ENCODE measurements around the gene HOXA3. TPM values are rescaled to one million over a fixed set of nuclear protein-coding genes. Genes with fewer than 3 reads are reported as not detected.

HOXA3 gene
- total and polyA plus RNA-seq, 4 donors: 6.2 to 36.9 (median 19.0) TPM

DNA sequence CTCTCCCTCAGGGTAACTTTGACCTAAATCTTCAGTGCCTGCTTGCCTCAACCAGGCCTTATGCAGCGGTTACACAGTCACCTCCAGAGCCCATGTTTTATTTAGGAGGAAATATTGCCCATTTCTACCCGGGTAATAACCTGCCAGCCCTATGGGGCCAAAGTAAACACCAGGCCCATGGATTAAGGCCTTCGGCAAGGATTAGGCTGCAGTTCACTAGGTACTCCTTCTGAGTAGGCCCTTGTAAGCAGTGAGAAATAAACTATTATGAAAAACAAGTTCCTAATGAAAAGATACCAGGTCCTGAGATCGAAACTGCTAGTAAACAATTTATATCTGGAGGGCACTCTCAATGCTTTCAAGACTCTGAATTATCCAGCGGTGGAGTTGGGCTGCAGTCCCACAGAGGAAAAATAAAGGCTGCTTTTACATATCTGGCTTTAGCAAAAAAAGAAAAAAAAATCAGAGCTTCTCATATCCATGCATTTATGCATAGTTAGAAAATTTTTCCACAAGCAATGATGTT lies 25.5 kb upstream of the HOXA3 start:
- Histone ChIP-seq H3K27ac (ENCODE audit: low read depth, low read length) (peak overlapping the region; percentile 85), H3K4me3 (ENCODE audit: low read depth, low read length) (peak overlapping the region; percentile 38), H3K9me3 (ENCODE audit: control insufficient read depth, insufficient read depth, low read length) (no peaks in the 10 kb centered on the region), H3K36me3 (ENCODE audit: control insufficient read depth, insufficient read depth, low read length) (peaks cover under 1% of the 10 kb centered on the region), H3K4me1 (ENCODE audit: control insufficient read depth, insufficient read depth, low read length) (peaks cover 65% of the 10 kb centered on the region), H3K27me3 (ENCODE audit: control insufficient read depth, insufficient read depth, low read length) (peaks cover 90% of the 10 kb centered on the region)
- no peak for DNase-seq (ENCODE audit: low read depth in 4 of 6, low spot score in 6 of 6)
- WGBS (ENCODE audit: insufficient coverage): 79% methylated on average over 2 of the region's 5 CpGs

DNA sequence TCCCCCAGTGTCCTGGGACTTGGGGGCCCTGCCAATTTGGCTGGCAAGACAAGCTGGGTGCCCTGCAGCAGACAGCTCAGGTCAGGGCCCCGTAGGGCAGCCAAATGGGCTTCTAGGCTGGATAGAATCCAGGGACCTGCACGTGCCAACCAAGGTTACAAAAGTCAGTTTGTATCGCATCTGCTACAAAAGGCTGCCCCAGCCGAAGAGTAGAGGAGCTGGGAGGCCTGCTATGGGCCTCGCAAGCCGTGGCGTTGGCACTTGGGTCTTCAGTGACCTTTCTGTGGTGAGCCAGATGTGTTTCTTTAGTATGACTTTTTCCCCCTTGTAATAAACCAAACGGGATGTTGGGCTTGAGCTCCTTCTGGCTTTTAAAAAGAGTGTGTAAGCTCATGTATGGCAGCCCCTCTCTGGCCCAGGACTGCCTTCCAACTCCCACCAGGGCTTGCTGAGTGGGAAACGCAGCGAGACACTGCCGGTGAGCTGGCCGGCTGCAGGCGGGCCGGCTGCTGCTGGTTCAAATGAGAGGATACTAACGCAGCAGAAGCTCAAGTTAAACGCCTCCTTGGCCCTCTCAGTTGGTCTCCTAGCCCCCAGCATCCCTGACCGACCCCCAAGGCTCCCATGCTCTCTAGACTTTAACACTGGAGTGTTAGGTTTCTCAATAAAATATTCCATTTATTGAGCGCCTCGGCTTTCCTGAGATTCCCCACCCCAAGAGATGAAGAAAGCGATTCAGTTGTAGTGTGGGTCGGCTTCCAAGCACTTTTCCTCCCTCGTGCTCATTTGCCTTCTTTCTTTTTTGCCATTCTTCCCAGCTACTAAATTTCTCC lies 24.8 kb upstream of the HOXA3 start:
- Histone ChIP-seq H3K27me3 (ENCODE audit: control insufficient read depth, insufficient read depth, low read length) (peaks cover 90% of the 10 kb centered on the region), H3K9me3 (ENCODE audit: control insufficient read depth, insufficient read depth, low read length) (no peaks in the 10 kb centered on the region), H3K27ac (ENCODE audit: low read depth, low read length) (peak overlapping the region; percentile 85), H3K4me3 (ENCODE audit: low read depth, low read length) (peak overlapping the region; percentile 38), H3K4me1 (ENCODE audit: control insufficient read depth, insufficient read depth, low read length) (peaks cover 68% of the 10 kb centered on the region), H3K36me3 (ENCODE audit: control insufficient read depth, insufficient read depth, low read length) (peaks cover 6% of the 10 kb centered on the region)
- WGBS (ENCODE audit: insufficient coverage): 65% methylated on average over 14 of the region's 22 CpGs
- DNase-seq (ENCODE audit: low read depth in 4 of 6, low spot score in 6 of 6): no peak

DNA sequence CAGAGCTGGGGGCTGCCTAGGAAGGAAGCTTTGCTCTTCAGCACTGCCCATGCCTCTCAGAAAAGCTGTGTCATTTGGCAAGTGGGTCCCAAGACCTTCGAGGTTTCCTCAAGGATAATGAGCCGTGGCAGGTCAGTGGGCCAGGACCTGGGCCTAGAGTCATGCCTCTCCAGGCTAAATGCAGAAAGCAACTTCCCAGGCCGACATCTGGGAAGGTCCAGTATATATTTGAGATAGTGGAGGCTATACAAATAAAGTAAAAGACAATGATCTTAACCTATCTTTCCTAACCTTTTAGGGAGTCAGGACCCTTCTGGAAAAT lies 24.1 kb upstream of the HOXA3 start:
- 50% methylated on average over 2 of the region's 3 CpGs for WGBS (ENCODE audit: insufficient coverage)
- H3K27ac ChIP-seq (ENCODE audit: low read depth, low read length): peak overlapping the region; percentile 85
- no peaks in the 10 kb centered on the region for H3K9me3 ChIP-seq (ENCODE audit: control insufficient read depth, insufficient read depth, low read length)
- peak overlapping the region; percentile 4 for H3K4me3 ChIP-seq (ENCODE audit: low read depth, low read length)
- H3K36me3 ChIP-seq (ENCODE audit: control insufficient read depth, insufficient read depth, low read length): peaks cover 9% of the 10 kb centered on the region
- H3K27me3 ChIP-seq (ENCODE audit: control insufficient read depth, insufficient read depth, low read length): peaks cover 90% of the 10 kb centered on the region
- DNase-seq (ENCODE audit: low read depth in 4 of 6, low spot score in 6 of 6): no peak
- H3K4me1 ChIP-seq (ENCODE audit: control insufficient read depth, insufficient read depth, low read length): peaks cover 69% of the 10 kb centered on the region

DNA sequence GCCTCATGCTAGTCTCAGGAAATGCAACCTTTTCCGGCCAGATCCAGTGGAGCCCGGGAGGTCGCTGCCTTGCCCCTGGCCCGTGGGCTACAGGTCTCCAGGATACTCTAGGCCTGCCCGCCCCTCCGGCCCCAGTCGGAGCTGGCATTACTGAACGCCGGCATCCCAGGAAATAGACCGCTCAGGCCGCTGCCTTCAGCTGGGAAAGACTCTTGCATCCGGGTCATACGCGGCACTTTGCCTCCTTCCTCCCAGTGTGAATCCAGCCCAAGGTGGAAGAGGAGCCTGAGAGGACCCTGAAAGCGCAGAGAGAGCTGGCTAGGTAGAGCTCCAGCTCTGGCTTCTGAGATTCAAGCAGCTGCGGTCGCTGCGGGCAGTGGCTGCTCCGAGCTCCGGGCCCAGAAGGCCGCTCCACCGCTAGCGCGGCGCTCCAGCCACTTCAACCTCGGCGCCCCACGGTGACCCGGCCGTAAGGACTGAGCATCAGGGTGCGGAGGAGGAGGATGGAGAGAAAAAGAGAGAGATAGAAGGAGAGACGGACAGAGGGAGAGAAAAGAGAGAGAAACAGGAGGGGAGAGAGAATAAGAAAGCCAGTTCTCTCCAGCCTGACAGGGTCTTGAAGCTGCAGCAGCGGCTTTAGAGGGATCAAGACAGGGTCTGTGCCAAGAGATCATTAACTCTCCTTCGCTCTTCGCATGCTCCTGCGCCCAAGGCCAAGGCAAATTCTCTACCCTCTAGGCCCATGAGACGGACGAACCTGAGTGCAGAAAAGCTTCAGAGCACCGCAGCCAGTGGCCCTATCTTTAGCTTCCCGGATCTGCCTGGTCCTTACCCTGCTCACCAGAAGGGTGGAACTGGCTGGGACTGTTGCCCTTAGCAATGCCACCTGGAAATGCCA lies 23.5 kb upstream of the HOXA3 start:
- Histone ChIP-seq H3K27ac (ENCODE audit: low read depth, low read length) (peak overlapping the region; percentile 85), H3K36me3 (ENCODE audit: control insufficient read depth, insufficient read depth, low read length) (peaks cover 12% of the 10 kb centered on the region), H3K4me3 (ENCODE audit: low read depth, low read length) (peak overlapping the region; percentile 4), H3K9me3 (ENCODE audit: control insufficient read depth, insufficient read depth, low read length) (no peaks in the 10 kb centered on the region), H3K4me1 (ENCODE audit: control insufficient read depth, insufficient read depth, low read length) (peaks cover 72% of the 10 kb centered on the region), H3K27me3 (ENCODE audit: control insufficient read depth, insufficient read depth, low read length) (peaks cover 92% of the 10 kb centered on the region)
- DNase-seq (ENCODE audit: low read depth in 4 of 6, low spot score in 6 of 6): no peak
- WGBS (ENCODE audit: insufficient coverage): 46% methylated on average over 39 of the region's 40 CpGs

DNA sequence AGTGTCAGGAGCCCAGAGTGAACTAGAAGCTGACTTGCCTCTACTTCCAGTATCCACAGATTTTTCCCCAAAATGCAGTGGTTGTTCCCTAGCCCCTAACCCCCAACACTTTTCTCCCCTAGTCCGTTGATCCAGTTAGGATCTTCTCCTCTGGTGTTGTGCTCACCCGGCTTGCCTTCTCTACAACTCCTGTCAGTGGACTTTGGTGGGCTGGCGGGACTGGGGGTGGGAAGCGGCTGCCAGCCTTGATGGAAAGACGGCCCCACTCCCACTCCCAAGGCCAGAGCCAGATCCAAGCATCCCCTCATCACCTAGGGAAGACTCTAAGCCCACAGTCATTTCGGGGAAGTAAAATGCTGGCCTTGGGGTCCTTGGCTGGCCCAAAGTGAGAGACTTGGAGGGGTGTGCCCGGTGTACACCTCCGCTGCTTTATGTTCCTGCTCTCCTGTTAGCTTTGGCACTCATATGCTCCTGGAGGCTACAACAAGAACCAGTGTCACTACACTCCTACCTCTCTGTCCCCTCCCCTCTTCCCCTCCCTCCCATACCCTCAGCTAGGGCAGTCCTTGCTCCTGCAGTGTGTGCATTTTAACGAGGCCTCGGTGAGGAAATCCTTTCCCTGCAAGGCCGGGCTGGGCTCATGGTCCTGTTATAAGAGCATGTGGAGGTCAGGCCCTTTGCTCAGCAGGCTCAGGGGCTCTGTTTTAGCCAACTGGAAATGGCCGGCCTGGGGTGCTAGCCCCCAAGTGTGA lies 22.7 kb upstream of the HOXA3 start:
- no peaks in the 10 kb centered on the region for H3K9me3 ChIP-seq (ENCODE audit: control insufficient read depth, insufficient read depth, low read length)
- H3K27me3 ChIP-seq (ENCODE audit: control insufficient read depth, insufficient read depth, low read length): peaks cover 90% of the 10 kb centered on the region
- H3K4me3 ChIP-seq (ENCODE audit: low read depth, low read length): peak overlapping the region; percentile 4
- WGBS (ENCODE audit: insufficient coverage): 49% methylated on average over 9 of the region's 12 CpGs
- DNase-seq (ENCODE audit: low read depth in 4 of 6, low spot score in 6 of 6): no peak
- H3K4me1 ChIP-seq (ENCODE audit: control insufficient read depth, insufficient read depth, low read length): peaks cover 64% of the 10 kb centered on the region
- H3K36me3 ChIP-seq (ENCODE audit: control insufficient read depth, insufficient read depth, low read length): peaks cover 12% of the 10 kb centered on the region
- H3K27ac ChIP-seq (ENCODE audit: low read depth, low read length): peak overlapping the region; percentile 85

DNA sequence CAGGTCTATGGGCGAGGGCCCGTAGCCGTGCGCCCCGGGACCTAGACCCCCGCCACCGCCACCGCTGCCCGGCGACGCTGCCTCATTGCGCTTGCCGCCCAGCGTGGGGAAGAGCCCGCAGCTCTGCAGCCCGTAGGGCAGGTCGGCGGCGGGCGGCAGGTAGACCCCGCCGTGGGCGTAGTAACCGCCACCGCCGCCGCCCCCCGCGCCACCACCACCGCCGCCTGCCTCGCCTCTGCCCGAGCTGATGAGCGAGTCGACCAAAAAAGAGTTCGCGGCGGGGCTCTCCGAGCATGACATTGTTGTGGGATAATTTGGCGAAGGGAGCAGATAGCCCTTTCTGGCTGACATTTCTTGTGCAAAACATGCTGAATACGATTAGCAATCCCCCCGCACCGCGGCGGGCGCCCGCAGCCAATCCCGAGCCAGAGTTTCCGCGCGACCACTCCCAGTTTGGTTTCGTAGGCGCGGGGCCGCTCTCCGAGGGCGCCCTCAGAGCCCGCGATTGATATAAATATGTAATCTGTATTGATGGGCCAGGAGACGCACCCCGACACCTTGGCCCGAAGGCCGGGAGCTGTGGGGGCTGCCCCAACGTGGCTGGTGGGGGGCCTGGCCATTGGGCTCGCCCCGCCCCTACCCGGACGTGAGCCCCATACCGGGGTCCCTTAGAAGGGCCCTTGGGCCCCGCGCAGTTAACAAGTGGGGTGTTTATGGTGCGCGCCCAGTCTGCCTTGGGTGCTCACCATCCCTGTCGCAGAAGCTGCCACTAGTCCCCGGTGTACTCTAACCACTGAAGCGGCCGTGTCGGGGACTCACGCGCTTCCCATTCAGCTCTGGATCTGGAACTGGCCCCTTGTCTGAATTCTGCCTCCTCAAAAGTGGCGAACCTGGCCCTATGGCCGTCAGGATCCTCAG lies 21.8 kb upstream of the HOXA3 start, which contains the start of gene HOXA10:
Gene HOXA10, minus strand, starts transcription at position 365 of the 918 bp plus-strand sequence. Its CDS starts 14 bp downstream, at position 351.
- Histone ChIP-seq H3K27ac (ENCODE audit: low read depth, low read length) (peak within 1 kb of the TSS; percentile 99), H3K4me1 (ENCODE audit: control insufficient read depth, insufficient read depth, low read length) (peaks cover 64% of the 10 kb centered on the region), H3K9me3 (ENCODE audit: control insufficient read depth, insufficient read depth, low read length) (no peaks in the 10 kb centered on the region), H3K27me3 (ENCODE audit: control insufficient read depth, insufficient read depth, low read length) (peaks cover 88% of the 10 kb centered on the region), H3K4me3 (ENCODE audit: low read depth, low read length) (peak within 1 kb of the TSS; percentile 63), H3K36me3 (ENCODE audit: control insufficient read depth, insufficient read depth, low read length) (peaks cover 13% of the 10 kb centered on the region)
- WGBS (ENCODE audit: insufficient coverage): 4% methylated on average over 82 of the region's 82 CpGs
- no peak for DNase-seq (ENCODE audit: low read depth in 4 of 6, low spot score in 6 of 6)

DNA sequence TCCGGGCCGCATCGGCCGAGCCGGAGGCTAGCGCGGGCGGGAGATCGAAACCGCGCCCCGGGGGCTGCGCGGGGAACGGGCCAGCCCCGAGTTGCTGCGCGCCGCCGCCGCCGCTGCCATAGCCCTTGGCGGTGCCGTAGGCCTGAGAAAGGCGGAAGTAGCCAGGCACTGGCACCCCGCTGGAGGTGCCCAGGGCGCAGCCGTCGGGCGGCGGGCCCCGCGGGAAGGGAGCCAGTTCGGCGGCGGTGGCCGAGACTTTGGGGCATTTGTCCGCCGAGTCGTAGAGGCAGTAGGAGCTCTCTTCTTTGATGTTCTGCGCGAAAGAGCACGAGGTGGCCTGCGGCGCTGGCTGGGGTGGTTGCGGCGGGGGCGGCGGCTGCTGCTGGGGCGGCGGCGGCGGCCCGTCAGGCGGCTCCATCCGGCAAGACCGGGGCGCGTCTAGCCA lies 21.1 kb upstream of the HOXA3 start:
- Histone ChIP-seq H3K4me1 (ENCODE audit: control insufficient read depth, insufficient read depth, low read length) (peaks cover 68% of the 10 kb centered on the region), H3K27me3 (ENCODE audit: control insufficient read depth, insufficient read depth, low read length) (peaks cover 85% of the 10 kb centered on the region), H3K27ac (ENCODE audit: low read depth, low read length) (peak overlapping the region; percentile 99), H3K36me3 (ENCODE audit: control insufficient read depth, insufficient read depth, low read length) (peaks cover 17% of the 10 kb centered on the region), H3K4me3 (ENCODE audit: low read depth, low read length) (peak overlapping the region; percentile 63), H3K9me3 (ENCODE audit: control insufficient read depth, insufficient read depth, low read length) (no peaks in the 10 kb centered on the region)
- DNase-seq (ENCODE audit: low read depth in 4 of 6, low spot score in 6 of 6): no peak
- under 1% methylated on average over 59 of the region's 59 CpGs for WGBS (ENCODE audit: insufficient coverage)

DNA sequence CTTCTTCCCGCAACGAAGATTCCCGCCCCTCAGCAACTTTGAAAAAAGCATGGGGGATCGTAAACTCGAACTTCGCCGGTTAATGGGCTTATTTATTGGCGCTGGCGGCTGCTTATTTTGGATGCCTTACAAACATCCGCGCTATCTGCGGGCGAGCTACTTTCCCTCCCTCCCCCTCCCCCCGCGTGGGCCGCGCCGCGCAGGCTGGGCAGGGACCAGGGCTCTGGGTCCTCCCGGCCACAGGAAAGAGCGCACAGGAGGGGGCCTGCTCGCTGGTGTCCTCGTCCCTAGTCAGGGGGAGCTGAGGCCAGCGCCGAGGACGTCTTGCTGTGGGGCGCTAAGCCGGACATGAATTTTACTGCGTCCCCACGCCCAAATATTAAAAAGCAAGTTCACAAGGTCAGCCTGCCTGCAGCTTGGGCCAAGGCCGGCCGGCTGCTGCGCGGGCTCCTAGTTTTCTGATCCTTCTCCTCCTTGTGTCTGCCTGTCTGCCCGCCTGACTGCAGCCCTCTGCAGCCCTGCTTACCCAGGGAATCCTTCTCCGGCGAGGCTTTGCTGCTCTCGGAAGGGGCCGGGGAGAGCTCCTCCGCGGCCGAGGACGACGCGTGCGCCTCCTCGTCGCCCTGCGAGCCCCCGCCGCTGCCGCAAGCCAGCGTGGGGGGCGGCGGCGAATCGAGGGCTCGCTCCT lies 20.6 kb upstream of the HOXA3 start:
- Histone ChIP-seq H3K27ac (ENCODE audit: low read depth, low read length) (peak overlapping the region; percentile 99), H3K9me3 (ENCODE audit: control insufficient read depth, insufficient read depth, low read length) (no peaks in the 10 kb centered on the region), H3K36me3 (ENCODE audit: control insufficient read depth, insufficient read depth, low read length) (peaks cover 17% of the 10 kb centered on the region), H3K27me3 (ENCODE audit: control insufficient read depth, insufficient read depth, low read length) (peaks cover 79% of the 10 kb centered on the region), H3K4me3 (ENCODE audit: low read depth, low read length) (peak overlapping the region; percentile 63), H3K4me1 (ENCODE audit: control insufficient read depth, insufficient read depth, low read length) (peaks cover 74% of the 10 kb centered on the region)
- DNase-seq (ENCODE audit: low read depth in 4 of 6, low spot score in 6 of 6): peak in 1 of 6 donors; percentile 72
- 1% methylated on average over 58 of the region's 58 CpGs for WGBS (ENCODE audit: insufficient coverage)

All from spinal cord (tissue), 10 donors.